GM21360 (cell line): ENCODE data around the gene CDC14B.
A peak's percentile ranks its signal among the peaks of the same experiment; 100 is the strongest.
"Not testable (repeated sequence)": the region's sequence is repeated elsewhere in the genome, so short reads cannot be mapped to it uniquely, and the experiment has no call there.

Source experiments
- ATAC-seq: cut with Tn5 transposase; IDR thresholded peaks from one replicate; pipeline ENCODE4 v1.9.1; 2021; ENCODE audit warnings: mild to moderate bottlenecking, moderate library complexity; ENCODE audit not compliant: unreplicated experiment

Gene CDC14B

DNA sequence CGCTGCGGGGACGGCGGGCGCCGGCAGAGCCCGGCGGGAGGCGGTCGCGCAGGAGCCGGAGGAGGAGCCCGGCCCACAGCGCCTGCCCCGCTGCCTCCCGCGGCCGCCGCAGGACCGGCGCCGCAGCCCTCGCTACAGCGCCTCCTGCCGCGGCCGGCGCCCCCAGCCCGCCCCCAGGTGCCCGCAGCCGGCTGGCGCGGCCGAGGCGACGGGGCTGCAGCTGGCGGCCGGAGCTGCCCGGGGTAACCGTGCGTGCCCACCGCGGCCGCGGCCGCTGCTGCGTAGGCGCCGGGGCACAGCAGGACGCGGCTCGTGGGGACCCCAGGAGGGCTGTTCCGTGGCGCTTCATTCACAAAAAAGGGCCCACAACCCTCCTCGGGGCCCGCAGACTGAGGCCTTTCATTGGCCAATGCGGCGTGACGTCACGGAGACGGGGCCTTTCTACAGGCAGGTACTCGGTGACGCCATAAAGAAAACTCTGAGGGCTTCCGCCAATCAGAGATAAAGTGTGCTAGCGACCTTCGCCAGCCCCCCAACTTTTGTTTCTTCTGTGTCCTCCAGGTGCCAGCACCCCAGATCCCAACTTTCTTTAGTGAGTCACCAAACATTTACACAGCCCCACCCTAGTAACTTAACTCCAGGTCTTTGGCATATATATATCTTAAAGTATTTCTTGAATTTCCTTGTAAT, at the start of gene CDC14B:
TSS of gene CDC14B (minus strand) at position 353 of the 690 bp plus-strand sequence. CDS start 465 bp downstream, outside the sequence.
- peak; percentile 66 for ATAC-seq

DNA sequence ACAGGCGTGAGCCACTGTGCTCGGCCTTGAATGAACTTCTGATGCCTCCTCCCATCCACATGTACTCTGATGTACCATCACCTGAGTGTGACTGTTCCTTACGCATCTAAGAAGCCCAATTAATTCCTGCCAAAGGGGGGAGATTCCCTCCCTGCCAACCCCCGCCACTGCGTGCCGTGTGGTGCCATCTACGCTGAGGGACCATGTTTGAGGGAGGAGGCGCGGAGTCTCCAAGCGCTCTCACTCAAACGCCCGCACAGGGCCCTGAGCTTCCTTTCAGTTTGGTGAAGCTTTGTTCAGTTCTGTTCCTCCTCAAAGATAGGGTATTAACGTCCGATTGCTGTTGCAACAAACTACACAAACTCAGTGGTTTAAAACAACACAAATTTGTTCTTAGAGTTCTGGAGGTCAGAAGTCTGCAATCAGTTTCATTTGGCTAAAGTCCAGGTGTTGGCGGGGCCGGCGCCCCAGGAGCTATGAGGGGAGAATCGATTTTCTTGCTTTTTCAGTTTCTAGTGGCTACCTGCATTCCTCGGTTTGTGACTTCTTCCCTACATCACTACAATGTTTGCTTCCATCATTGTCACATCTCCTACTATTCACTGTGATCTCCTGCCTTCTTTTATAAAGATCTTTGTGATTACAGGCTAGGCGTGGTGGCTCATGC, 49.4 kb upstream of the CDC14B start:
- ATAC-seq, result no peak

DNA sequence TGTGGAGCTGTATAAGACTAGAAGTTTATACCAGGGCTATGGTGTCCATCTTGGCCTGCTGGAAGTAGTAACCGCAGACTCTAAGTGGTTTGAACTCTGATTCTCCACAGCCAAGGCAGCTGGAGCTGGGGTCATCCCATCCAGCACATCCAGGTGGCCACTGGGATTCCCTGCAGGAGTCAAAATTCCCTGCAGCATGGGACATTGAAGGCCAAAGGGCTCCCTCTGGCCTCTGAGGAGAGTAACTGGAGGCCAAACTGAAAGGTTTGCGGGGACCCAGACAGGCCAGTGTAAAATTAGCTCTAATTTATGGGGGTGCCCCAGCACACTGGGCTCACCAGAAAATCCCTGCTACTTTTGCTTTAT, 47.7 kb upstream of the CDC14B start:
- no peak for ATAC-seq

DNA sequence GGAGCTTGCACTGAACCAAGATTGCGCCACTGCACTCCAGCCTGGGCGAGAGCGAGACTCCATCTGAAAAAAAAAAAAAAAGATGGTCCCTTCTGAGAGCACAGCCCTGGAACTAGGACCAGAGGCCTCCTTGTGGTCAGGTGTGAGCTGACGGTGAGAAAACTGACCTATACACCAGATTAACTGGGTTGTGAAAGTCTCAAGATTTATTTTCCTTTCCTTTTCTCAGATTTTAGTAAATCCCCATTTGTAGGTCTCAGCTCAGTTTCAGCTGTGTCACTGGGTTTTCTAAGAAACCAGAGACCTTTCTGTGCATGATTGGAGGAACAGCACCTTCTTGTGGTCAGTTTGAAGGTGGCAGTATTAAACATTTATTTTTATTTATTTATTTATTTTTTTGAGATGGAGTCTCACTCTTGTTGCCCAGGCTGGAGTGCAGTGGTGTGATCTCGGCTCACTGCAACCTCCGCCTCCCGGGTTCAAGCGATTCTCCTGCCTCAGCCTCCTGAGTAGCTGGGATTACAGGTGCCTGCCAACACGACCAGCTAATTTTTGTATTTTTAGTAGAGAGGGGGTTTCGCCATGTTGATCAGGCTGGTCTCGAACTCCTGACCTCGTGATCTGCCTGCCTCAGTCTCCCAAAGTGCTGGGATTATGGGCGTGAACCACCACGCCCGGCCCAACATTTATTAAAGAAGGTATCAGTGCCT, 47.2 kb upstream of the CDC14B start:
- ATAC-seq, result not testable (repeated sequence)

DNA sequence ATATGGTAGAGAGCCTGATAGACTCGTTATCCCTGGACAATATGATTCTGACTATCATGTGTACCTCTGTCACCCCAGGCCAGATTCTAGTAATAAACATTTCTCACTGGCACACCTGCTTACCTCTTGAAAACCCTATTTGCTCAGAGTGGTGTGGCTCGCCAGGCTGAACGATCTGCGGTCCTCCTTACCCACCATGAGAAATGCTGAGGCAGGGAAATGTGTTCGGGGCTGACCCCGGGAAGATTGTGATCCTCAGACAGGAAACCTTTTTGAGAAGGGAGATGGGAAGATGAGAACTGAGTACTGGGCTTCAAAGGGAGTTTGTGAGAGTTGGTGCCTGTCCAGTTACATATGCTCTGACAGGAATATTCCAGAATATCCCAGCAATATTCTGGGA, 46.1 kb upstream of the CDC14B start:
- ATAC-seq, result no peak

DNA sequence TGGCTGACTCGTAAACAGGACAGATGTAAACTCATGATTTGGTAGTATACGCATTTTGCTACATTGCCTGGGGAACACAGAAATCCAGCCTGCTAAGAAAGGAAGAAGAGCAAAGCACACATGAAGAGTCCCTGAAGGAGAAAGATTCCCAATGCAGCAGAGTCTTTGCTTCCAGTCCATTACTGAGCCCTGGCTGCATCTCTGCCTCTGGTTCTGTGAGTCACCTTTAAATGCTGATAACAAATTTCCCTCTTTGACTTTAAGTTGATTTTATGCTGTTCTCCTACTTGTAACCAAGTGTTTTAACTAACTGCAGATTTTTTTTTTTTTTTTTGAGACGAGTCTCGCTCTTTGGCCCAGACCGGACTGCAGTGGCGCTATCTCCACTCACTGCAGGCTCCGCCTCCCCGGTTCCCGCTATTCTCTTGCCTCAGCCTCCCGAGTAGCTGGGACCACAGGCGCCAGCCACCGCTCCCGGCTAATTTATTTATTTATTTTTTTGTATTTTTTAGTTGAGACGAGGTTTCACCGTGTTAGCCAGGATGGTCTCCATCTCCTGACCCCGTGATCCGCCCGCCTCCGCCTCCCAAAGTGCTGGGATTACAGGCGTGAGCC, 44.0 kb upstream of the CDC14B start:
- ATAC-seq, result no peak

DNA sequence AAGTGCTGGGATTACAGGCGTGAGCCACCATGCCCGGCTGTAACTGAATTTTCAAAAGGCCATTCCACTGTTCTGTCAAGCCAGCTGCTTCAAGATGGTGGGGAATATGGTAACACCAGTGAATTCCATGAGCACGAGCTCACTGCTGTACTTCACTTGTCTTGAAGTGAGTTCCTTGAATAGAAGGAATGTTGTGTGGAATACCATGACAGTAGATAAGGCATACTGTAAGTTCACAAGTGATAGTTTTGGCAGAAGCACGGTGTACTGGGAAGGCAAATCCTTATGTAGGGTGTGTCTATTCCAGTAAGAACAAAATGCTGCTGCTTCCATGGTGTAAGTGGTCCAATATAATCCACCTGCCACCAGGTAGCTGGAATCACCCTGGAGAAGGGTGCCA, 42.1 kb upstream of the CDC14B start:
- ATAC-seq, result no peak

DNA sequence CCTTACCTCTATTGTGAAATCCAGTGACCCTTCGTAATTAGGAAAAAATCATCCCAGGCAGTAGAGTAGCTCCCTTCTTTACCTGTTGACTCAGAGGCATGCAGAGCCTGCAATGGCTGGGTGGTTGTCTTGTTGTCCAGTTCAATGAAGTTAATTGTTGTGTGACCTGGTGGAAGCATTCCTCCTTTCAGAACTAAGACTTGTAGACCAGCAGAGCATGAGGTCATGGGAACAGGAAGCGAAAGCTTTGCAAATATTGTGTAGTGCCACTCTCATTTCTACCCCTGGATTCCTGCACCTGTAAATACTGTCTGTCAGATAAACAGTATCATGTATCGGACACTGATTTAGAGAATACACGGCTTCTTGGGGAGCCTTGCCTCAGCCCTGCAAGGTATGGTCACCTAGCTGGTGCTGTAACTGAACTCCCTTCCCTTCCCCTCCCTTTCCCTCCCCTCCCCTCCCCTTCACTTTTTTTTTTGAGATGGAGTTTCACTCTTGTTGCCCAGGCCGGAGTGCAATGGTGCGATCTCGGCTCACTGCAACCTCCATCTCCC, 41.1 kb upstream of the CDC14B start:
- ATAC-seq, result no peak

DNA sequence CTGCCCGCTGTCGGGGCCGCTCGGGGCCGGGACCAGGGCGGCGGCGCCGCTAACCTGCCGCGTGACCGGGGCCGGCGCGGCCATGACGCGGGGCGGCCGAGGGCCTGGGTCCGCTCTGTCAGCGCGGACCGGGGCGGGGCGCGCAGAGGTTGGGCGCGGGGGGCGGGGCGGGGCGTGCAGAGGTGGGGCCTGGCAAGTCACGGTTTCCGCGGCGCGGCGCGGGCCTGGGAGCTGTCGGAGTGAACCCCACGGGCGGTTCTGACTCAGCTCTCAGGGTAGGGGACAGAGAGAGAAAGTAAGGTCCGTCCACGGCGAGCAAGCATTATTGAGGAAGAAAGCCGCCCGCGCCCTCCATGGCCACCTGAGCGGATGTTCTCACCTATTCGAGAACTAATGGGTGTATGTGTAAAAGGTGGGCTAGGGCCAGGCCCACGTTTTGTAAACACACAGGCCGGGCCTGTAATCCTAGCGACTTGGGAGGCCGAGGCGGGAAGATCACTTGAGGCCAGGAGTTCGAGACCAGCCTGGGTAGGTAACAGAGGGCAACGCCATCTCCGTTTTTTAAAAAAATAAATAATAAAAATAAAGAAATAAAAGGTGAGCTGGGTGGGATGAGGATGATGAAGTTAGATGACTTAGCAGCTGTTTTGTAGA, 35.7 kb upstream of the CDC14B start, which contains the start of gene PRXL2C:
TSS of gene PRXL2C (minus strand) at position 120 of the 654 bp plus-strand sequence. CDS start at position 84, 36 bp downstream.
- peak; percentile 56 for ATAC-seq

DNA sequence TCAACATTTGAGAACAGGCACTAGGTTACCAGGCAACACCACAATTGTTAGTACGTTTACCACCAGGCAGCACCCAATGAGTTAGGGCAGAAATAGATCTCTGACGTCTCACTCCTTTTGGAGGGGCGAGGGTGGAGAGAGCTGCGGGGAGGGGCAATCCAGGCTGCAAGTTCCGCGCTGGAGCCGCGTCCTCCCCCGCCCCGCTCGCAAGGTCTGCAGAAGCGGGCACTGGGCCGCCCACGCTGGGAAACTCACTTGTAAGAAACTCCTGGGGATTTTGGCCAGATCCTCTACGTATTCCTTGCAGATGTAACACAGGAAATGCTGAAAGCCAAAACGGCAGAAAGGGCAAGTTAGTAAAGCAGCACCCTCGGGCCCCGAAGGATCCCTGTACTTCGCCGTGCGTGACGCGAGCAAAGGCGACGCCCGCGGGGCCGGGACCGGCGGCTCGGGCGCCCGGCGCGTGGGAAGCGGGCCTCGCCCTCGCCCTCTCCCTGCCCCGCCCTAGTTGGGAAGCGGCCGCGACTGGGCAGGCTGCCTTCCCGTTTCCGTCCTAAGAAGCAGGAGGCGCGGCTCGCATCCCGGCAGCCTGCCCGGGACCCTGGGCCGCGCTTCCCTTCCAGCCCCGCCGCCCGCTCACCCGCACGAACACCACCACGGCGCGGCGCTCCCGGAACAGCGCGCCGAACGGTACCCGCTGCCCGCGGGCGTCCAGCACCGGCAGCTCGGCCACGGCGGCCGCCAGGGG, 35.0 kb upstream of the CDC14B start:
- peak; percentile 51 for ATAC-seq

DNA sequence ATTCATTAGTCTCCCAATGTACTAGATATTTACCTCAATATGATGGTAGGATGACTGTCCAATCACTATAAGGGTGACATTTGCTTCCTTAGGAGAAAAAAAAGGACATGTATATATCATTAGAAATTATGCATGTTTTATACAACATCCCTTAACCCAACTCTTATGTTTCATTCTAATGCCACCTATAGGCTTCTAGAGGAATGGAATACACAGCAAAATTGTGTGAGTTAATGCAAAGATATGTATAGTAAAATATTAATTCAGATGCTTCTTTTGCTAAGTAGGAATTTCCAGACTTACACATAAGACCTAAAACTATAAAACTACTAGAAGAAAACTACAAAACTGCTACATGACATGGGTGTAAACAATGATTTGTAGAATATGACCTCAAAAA, 32.0 kb upstream of the CDC14B start:
- ATAC-seq, result no peak

DNA sequence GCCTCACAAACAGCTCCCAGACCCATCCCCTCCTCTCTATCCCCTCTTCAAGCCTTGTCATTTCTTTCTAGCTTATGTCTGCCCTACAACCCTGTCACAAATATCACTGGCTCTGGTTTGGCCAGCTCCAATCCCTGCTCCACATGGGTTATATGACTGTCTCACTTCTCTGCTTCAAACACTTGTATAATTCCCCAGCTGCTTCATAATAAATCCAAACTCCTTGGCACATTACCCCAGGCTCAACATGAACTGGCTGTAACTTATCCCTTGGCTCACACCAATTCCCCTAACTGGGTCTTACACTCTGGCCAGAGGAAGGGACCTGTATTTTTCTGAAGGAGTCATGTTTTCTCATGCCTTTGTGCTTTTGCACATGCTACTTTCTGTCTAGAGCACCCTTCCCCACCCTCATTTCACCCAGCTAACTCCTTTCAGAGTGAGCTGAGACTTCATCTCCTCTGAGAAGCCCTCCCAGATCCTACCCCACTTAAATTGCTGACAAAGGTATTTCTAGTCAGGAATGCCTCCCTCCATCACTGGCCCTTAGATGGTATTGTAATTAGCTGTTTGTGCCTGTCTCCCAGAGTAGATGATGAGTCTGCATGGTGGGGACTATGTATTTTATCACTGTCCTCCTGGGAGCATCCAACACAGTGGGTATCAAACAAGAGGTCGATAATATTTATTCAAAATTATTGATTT, 30.1 kb upstream of the CDC14B start:
- no peak for ATAC-seq

DNA sequence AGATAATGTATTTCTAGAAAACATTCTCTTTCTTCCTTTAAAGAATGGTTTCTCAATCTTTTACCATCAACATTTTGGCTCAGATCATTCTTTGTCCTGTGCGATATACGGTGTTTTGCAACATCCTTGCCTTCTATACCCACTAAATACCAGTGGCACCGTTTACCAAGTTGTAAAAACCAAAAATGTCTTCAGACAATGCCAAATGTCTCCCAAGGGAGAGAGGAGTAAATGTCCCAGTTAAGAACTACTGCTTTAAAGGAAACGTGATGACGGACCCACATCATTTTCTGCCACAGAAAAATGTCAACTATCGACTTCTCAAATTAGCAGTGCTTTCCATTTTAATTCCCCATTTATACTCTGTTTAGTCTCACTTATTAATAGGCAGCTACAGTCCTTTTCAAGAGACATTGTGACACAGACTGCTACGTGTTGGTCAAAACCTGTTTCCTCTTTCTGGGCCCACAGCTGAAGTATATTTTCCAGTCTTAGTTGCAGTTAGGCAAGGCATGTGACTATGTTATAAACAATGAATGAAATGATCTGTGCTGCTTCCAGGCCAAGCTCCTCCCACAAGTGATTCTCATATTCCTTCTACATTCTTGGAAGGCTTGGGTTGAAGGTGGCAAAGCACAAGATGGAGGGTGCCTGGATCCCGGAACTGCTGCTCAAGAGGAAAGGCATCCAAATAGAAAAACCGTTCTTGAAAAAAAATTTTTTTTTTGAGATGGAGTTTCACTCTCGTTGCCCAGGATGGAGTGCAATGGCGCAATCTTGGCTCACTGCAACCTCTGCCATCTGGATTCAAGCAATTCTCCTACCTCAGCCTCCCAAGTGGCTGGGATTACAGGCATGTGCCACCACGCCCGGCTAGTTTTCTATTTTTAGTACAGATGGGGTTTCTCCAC, 26.7 kb upstream of the CDC14B start:
- ATAC-seq, result no peak

DNA sequence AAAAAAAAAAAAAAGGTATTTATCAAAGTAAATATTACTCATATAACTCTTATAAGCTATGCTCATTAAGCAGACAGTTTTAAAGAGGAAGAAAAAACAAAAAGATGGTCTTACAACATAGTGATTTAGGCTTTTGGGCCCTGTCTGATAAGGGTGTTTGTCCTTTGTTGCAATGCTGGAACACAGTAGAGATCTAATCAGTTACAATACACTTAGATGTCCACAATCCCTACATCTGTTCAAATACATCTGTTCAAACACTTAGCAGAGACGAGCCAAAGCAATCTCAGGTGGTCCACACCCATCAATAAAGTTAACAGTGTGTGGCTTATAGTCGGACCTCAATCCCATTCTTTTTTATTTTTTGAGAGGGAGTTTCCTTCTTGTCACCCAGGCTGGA, 24.5 kb upstream of the CDC14B start:
- no peak for ATAC-seq

DNA sequence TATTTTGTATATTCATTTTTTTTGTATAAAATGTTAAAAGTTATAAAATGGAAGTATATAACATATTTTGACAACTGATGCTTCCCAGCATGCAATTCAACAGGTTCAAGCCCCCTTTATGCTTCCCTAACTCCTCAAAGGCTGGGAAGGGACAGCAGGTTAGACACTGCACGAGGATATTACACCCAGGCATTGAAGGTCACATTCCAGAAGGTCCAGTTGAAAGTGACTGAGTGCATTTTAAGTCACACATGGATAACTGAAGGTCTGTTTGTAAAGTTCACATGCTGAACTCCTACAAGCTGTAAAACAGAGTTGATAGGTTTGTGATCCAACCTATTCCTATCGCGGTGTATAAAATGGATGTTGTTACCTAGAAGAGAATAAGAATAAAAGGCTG, 21.9 kb upstream of the CDC14B start:
- no peak for ATAC-seq

DNA sequence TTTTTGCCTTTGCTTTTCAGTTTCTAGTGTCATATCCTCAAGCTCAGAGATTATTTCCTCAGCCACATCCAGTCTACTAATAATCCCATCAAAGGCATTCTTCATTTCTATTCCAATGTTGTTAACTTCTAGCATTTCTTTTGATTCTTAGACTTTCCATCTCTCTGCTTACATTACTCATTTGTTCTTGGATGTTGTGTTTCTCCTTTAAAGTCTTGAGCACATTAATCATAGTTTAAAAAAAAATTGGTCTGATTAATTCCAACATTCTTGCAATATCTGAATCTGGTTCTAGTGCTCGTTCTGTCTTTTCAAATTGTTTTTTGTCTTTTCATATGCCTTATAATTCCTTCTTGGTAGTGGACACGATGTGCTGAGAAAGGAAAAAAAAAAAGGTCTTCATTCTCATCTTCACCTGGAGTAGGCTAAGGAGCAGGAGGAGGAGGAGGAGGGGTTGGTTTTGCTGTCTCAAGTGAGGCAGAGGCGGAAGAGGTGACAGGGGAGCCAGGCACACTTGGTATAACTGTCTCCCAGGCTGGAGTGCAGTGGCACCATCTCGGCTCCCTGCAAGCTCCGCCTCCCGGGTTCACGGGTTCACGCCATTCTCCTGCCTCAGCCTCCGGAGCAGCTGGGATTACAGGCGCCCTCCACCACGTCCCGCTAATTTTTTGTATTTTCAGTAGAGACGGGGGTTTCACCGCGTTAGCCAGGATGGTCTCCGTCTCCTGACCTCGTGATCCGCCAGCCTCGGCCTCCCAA, 19.1 kb upstream of the CDC14B start:
- no peak for ATAC-seq

DNA sequence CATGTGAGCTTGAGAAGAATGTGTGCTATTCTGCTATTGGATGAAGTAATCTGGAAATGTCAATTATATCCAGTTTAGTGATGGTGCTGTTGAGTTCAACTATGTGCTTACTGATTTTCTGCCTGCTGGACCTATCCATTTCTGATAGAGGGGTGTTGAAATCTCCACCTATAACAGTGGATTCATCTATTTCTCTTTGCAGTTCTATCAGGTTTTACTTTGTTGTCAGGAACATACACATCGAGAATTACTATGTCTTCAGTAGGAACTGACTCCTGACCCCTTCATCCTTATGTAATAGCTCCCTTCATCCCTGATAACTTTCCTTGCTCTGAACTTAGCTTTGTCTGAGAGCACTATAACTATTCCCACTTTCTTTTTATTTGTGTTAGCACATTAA, 16.7 kb upstream of the CDC14B start:
- ATAC-seq, result no peak

DNA sequence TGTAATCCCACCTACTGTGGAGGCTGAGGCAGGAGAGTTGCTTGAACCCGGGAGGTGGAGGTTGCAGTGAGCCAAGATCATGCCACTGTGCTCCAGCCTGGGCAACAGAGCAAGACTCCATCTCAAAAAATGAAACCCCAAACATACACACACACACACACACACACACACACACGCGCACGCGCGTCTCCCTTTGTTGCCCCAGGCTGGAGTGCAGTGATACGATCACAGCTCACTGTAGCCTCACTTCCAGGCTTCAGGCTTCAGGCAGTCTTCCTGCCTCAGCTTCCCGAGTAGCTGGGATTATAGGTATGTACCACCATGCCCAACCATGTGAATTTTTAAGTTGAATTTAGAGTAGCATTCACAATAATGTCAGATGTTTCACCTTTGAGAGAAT, 13.9 kb upstream of the CDC14B start:
- ATAC-seq, result not testable (repeated sequence)
